Transverse colon (tissue), 4 donors: Measurements from ENCODE around the gene ARSD. TPM values are rescaled to one million over a fixed set of nuclear protein-coding genes. Genes with fewer than 3 reads are reported as not detected.

Experiments used
- DNase-seq: peaks from one replicate; pipeline ENCODE4 v3.0.0-alpha.2; 2019
- H3K27ac ChIP-seq, 4 donors: fragments of 200-600 bp; sonication (generic); 2 replicates each; pipeline ENCODE4 v1.5.1; 2016 to 2018; ENCODE audit warnings: inconsistent platforms in 4 of 4
- H3K27me3 ChIP-seq: fragments of 200-600 bp; sonication (generic); 2 replicates; pipeline ENCODE4 v1.5.1; 2017; ENCODE audit warnings: inconsistent platforms
- H3K36me3 ChIP-seq, 4 donors: fragments of 200-600 bp; sonication (generic); 2 replicates each; pipeline ENCODE4 v1.5.1; 2017 to 2019; ENCODE audit warnings: inconsistent platforms in 4 of 4
- H3K4me1 ChIP-seq, 4 donors: fragments of 200-600 bp; sonication (generic); 2 replicates each; pipeline ENCODE4 v1.5.1; 2017 to 2020; ENCODE audit warnings: inconsistent platforms in 4 of 4
- H3K4me3 ChIP-seq, 4 donors: fragments of 200-600 bp; sonication (generic); 1 replicate in 1 of 4; 2 replicates in 3 of 4; pipeline versions ENCODE4 v1.5.1 to v1.6.1; 2017 to 2019; ENCODE audit warnings: inconsistent platforms in 4 of 4
- H3K9me3 ChIP-seq, 2 donors: fragments of 200-600 bp; sonication (generic); 2 replicates each; pipeline ENCODE4 v1.5.1; 2017 to 2019; ENCODE audit warnings: inconsistent platforms in 2 of 2
- CTCF ChIP-seq, 5 experiments: fragments of 200-600 bp in 3 of 5; fragments of 450-650 bp in 2 of 5; sonication (generic) in 3 of 5; IDR thresholded peaks; 1 replicate in 2 of 5; 2 replicates in 3 of 5; pipeline ENCODE4 v1.5.1; 2016 to 2017; ENCODE audit warnings: antibody characterized with exemption in 5 of 5, inconsistent platforms in 3 of 5, mild to moderate bottlenecking in 2 of 5, moderate library complexity in 1 of 5
- EP300 ChIP-seq: sonication (generic); formaldehyde crosslinking; IDR thresholded peaks from one replicate; pipeline ENCODE4 v1.6.1; 2017; ENCODE audit warnings: antibody characterized with exemption, low read depth
- POLR2A ChIP-seq: fragments of 450-650 bp; IDR thresholded peaks from one replicate; pipeline ENCODE4 v1.6.1; 2016; ENCODE audit warnings: antibody characterized with exemption, mild to moderate bottlenecking, moderate library complexity
- POLR2AphosphoS5 ChIP-seq, 3 donors: sonication (generic); formaldehyde crosslinking; IDR thresholded peaks; one replicate each; pipeline ENCODE4 v1.6.1; 2016; ENCODE audit warnings: antibody characterized with exemption in 3 of 3
- WGBS, 2 donors: methylation state at CpG; one replicate each; pipeline ENCODE4 v1.1.5; 2018; ENCODE audit warnings: low coverage in 1 of 2; 5-methylcytosine and 5-hydroxymethylcytosine counted together
- in situ Hi-C, 4 donors: fragments of 200-750 bp; cut with MboI; loops; one replicate each; pipeline versions ENCODE4 v1.15.0 to v1.15.1; 2017; ENCODE audit warnings: low sequenced_read_pairs in 3 of 4, low pct_ligation_motif_present in 1 of 4, low pct_unique_long_range_greater_than_20kb in 1 of 4
- intact Hi-C: fragments of 100-400 bp; cut with DNase I; formaldehyde crosslinking; loops from one replicate; pipeline ENCODE4 v1.15.1; 2023; ENCODE audit warnings: low total_unique reads
- total RNA-seq, 4 donors: library from RNA; depleted of rRNA; stranded (reverse); fragments of >200 nt; gene quantifications; one replicate each; pipeline ENCODE4 v1.1.0, GENCODE V29; 2016

ARSD gene
- total RNA-seq, 4 donors from 2014 or later = 47.1 to 65.4 (median 58.6) TPM

GRCh38 chrX:2854918-2855317 is 74.2 kb downstream of the ARSD start:
- Histone ChIP-seq H3K4me3 (no peak overlapping the region), H3K27me3 (no peaks in the 10 kb centered on the region), H3K36me3 (no peaks in the 10 kb centered on the region), H3K9me3 (no peaks in the 10 kb centered on the region), H3K27ac (no peak overlapping the region), H3K4me1 (no peaks in the 10 kb centered on the region)
- TF ChIP-seq POLR2AphosphoS5 (IDR thresholded peaks at IDR 0.05) (no peak), POLR2A (no peak), CTCF (IDR thresholded peaks at IDR 0.05) (no peak), EP300 (no peak)
- WGBS, 2 donors = 96% methylated on average over 18 of the region's 21 CpGs; no CpG with 5 or more reads in 1 of the 2 donors
- intact Hi-C loops = no loop called here
- DNase-seq = no peak
- in situ Hi-C loops = no loop called here

Other genes starting within 250 kb of the ARSD start
- gene CD99, start 238.0 kb downstream of the ARSD start, total RNA-seq = 100 to 1,000 TPM; 134 to 178 (median 143) TPM
- under 1 TPM in 1 of 4 donors, not detected in 3; 0.41 TPM for gene XG, start 177.3 kb downstream of the ARSD start, total RNA-seq
- 1 to 10 TPM; 3.0 to 6.8 (median 4.2) TPM for gene GYG2, start 100.4 kb downstream of the ARSD start, total RNA-seq
- not detected for gene ARSH, start 77.2 kb upstream of the ARSD start, total RNA-seq
- gene ARSF, start 112.1 kb upstream of the ARSD start, total RNA-seq = not detected